ENCODE measurements around the gene PID1.

- no peak for TF ChIP-seq EZH2phosphoT487 (IDR thresholded peaks at IDR 0.05; ENCODE audit: borderline replicate concordance, low read depth, low read length)
- TF ChIP-seq CTCF (conservative IDR thresholded peaks at IDR 0.05; ENCODE audit: low read length) = no peak
Measured at GRCh38 chr2:229296536-229296935, 25.4 kb upstream of the PID1 start.

All from OCI-LY7 (cell line).